ENCODE data around the gene PXDN.

The PXDN gene

GRCh38 chr2:1636791-1637415, 107.4 kb downstream of the PXDN start:
- Histone ChIP-seq H3K4me1 (ENCODE audit: insufficient read depth, low read length) (no peaks in the 10 kb centered on the region), H3K27me3 (ENCODE audit: insufficient read depth, low read length, poor library complexity) (peaks cover 7% of the 10 kb centered on the region), H3K79me2 (ENCODE audit: insufficient read depth, low read length) (no peaks in the 10 kb centered on the region), H3K4me2 (ENCODE audit: insufficient read depth, low read length) (no peak overlapping the region), H3K4me3 (ENCODE audit: low read depth in 1 of 2, low read length in 2 of 2) (no peak overlapping the region), H3K9ac (ENCODE audit: low read depth, low read length) (no peak overlapping the region), H3K36me3 (ENCODE audit: insufficient read depth, low read length) (no peaks in the 10 kb centered on the region), H3K27ac (ENCODE audit: low read length) (no peak overlapping the region), H3K9me3 (ENCODE audit: insufficient read depth, low read length, severe bottlenecking) (no peaks in the 10 kb centered on the region), H4K20me1 (ENCODE audit: insufficient read depth, low read length) (no peaks in the 10 kb centered on the region; the same call in 1 of the 2 replicates), H2AFZ (ENCODE audit: low read depth, low read length) (no peak overlapping the region)
- ATAC-seq (ENCODE audit: insufficient read depth, low read depth), result no peak
- TF ChIP-seq CTCF (IDR thresholded peaks at IDR 0.05; ENCODE audit: borderline replicate concordance, extremely low read depth, low read length, poor library complexity, severe bottlenecking), result no peak
- TF ChIP-seq EZH2 (IDR thresholded peaks at IDR 0.05; ENCODE audit: borderline replicate concordance, low read depth, low read length, severe bottlenecking), result no peak
- no peak for DNase-seq

- Histone ChIP-seq H3K9ac (ENCODE audit: low read depth, low read length) (no peak overlapping the region), H3K4me3 (ENCODE audit: low read depth in 1 of 2, low read length in 2 of 2) (no peak overlapping the region), H3K4me2 (ENCODE audit: insufficient read depth, low read length) (no peak overlapping the region), H3K36me3 (ENCODE audit: insufficient read depth, low read length) (no peaks in the 10 kb centered on the region), H3K27me3 (ENCODE audit: insufficient read depth, low read length, poor library complexity) (peaks cover 16% of the 10 kb centered on the region), H3K79me2 (ENCODE audit: insufficient read depth, low read length) (no peaks in the 10 kb centered on the region), H3K4me1 (ENCODE audit: insufficient read depth, low read length) (no peaks in the 10 kb centered on the region), H3K27ac (ENCODE audit: low read length) (no peak overlapping the region), H3K9me3 (ENCODE audit: insufficient read depth, low read length, severe bottlenecking) (no peaks in the 10 kb centered on the region), H4K20me1 (ENCODE audit: insufficient read depth, low read length) (no peaks in the 10 kb centered on the region; the same call in 1 of the 2 replicates), H2AFZ (ENCODE audit: low read depth, low read length) (no peak overlapping the region)
- ATAC-seq (ENCODE audit: insufficient read depth, low read depth) (no peak), DNase-seq (no peak)
- no peak for TF ChIP-seq EZH2 (IDR thresholded peaks at IDR 0.05; ENCODE audit: borderline replicate concordance, low read depth, low read length, severe bottlenecking)
- TF ChIP-seq CTCF (IDR thresholded peaks at IDR 0.05; ENCODE audit: borderline replicate concordance, extremely low read depth, low read length, poor library complexity, severe bottlenecking), result no peak
These were observed 108.5 kb downstream of the PXDN start for GRCh38 chr2:1635823-1636222.

- Histone ChIP-seq H4K20me1 (ENCODE audit: insufficient read depth, low read length) (no peaks in the 10 kb centered on the region; the same call in 1 of the 2 replicates), H3K9ac (ENCODE audit: low read depth, low read length) (no peak overlapping the region), H3K4me2 (ENCODE audit: insufficient read depth, low read length) (no peak overlapping the region), H3K9me3 (ENCODE audit: insufficient read depth, low read length, severe bottlenecking) (no peaks in the 10 kb centered on the region), H3K27me3 (ENCODE audit: insufficient read depth, low read length, poor library complexity) (peaks cover 17% of the 10 kb centered on the region), H2AFZ (ENCODE audit: low read depth, low read length) (no peak overlapping the region), H3K36me3 (ENCODE audit: insufficient read depth, low read length) (no peaks in the 10 kb centered on the region), H3K4me3 (ENCODE audit: low read depth in 1 of 2, low read length in 2 of 2) (no peak overlapping the region), H3K4me1 (ENCODE audit: insufficient read depth, low read length) (no peaks in the 10 kb centered on the region), H3K79me2 (ENCODE audit: insufficient read depth, low read length) (no peaks in the 10 kb centered on the region), H3K27ac (ENCODE audit: low read length) (no peak overlapping the region)
- DNase-seq (no peak), ATAC-seq (ENCODE audit: insufficient read depth, low read depth) (no peak)
- no peak for TF ChIP-seq EZH2 (IDR thresholded peaks at IDR 0.05; ENCODE audit: borderline replicate concordance, low read depth, low read length, severe bottlenecking)
- no peak for TF ChIP-seq CTCF (IDR thresholded peaks at IDR 0.05; ENCODE audit: borderline replicate concordance, extremely low read depth, low read length, poor library complexity, severe bottlenecking)
These were observed 109.5 kb downstream of the PXDN start for GRCh38 chr2:1634681-1635341.
